AG09309 (cell line): ENCODE results near the gene ZFYVE28.

ENCODE experiments used
- DNase-seq: peaks from one replicate; pipeline ENCODE4 v3.0.0-alpha.2; 2010; ENCODE audit warnings: low read depth
- H3K4me3 ChIP-seq: 2 replicates; pipeline ENCODE4 v1.5.1; 2011; ENCODE audit warnings: mild to moderate bottlenecking, low read depth, low read length, moderate library complexity; ENCODE audit not compliant: control insufficient read depth
- CTCF ChIP-seq: IDR thresholded peaks from 2 replicates; pipeline ENCODE4 v1.5.1; 2011; ENCODE audit warnings: mild to moderate bottlenecking, low read depth, low read length, inconsistent platforms; ENCODE audit not compliant: insufficient read depth, control insufficient read depth; ENCODE audit errors: missing control alignments

The ZFYVE28 gene

GRCh38 chr4:2292646-2293108 lies 125.8 kb downstream of the ZFYVE28 start:
- TF ChIP-seq CTCF = no peak
- DNase-seq = peak; percentile 58
- no peak overlapping the region for H3K4me3 ChIP-seq

- DNase-seq = no peak
- TF ChIP-seq CTCF = no peak
- H3K4me3 ChIP-seq = no peak overlapping the region
These were observed 126.5 kb downstream of the ZFYVE28 start for GRCh38 chr4:2291705-2292645.

DNA sequence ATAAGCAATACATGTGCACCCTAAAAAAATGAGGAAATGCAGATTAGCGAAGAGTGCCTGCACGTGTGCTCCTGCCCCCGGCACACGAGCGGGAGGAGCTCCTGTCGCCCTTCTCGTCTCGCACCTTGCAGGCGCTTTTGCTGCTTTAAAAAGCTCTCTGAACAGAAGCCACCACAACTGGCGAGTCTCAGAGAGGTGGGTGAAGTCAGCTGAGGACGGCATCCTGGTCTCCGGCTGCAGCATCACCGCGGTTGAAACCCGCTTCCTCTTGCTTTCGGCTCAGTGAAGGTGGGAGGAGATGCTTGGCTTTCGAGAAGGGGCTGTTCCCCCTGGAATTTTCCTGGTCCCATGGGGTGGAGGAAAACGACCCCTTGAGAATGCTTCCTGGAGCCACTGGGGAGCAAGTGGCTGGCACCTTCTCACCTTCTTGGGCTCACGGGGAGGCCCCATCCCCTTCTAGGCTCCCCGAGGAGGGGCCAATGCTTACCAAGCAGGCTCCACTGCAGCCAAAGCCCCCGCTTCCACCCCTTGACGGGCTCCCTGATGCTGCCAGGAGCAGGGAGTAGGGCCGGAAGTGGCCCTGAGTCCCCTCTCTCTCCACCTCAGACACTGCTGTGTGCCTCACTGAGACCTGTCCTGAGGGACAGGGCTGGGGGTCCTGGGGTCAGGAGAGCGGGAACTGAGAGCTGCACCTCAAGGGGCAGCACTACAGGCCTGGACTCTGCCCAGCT lies 127.3 kb downstream of the ZFYVE28 start:
- TF ChIP-seq CTCF = no peak
- DNase-seq = no peak
- H3K4me3 ChIP-seq = no peak overlapping the region

DNA sequence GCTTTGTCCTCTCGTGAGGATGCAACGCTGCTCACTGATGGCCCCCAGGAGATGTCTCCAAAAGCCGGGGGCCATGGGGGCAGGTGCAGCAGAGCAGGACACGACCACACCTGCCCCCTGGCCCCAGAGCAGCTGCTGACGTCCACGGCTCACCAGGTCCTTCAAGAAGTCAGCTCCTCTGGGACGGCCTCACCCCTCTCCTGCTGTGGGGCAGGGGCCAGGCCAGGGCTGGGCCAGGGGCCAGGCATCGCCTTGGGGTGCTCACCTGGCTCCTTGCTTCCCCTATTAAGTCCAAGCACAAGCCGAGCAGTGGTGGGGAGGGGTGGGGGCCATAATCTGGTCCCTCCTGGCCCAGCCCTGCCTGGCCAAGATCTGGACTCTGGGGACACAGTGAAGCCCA lies 128.0 kb downstream of the ZFYVE28 start:
- TF ChIP-seq CTCF = no peak
- no peak for DNase-seq
- no peak overlapping the region for H3K4me3 ChIP-seq

GRCh38 chr4:2289955-2290333 lies 128.5 kb downstream of the ZFYVE28 start:
- DNase-seq = no peak
- no peak overlapping the region for H3K4me3 ChIP-seq
- no peak for TF ChIP-seq CTCF

DNA sequence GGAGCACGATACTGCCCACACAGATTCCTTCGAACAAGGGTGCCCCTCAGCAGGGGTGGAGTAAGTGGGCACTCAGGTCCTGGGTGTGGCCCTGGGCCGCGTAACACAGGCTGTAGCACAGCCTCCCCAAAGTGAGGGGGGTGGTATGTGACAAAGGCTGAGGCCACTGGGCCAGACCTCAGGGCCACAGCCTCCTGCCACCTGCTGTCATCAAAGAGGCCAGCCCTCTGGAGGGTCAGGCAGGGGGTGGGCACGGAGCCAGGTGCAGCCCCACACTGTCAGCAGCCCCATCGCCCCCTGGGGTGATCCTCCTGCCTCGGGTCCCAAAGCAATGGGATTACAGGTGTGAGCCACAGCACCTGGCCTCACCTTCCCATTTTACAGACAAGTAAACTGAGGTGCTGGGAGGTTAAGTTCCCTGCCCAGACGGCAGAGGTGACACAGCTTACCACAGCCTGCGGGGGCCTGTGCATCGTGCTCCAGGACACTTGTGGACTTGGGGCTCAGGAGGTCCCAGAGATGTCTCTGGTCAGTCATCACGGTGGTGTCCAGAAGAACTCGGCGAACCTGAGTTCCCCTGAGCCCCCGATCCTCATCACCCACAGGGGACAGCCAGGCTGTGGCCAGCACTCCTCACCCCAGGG lies 129.0 kb downstream of the ZFYVE28 start:
- DNase-seq = no peak
- no peak overlapping the region for H3K4me3 ChIP-seq
- TF ChIP-seq CTCF = no peak
